DMS53 treated with DMSO at 0.1 percent for 48 hours (cell line): Measurements from ENCODE around the gene NLRP2B.
"Not testable (repeated sequence)": the region's sequence is repeated elsewhere in the genome, so short reads cannot be mapped to it uniquely, and the experiment has no call there.

ENCODE experiments used
- DNase-seq: peaks from one replicate; lab custom pipeline; 2025; ENCODE audit not compliant: unreplicated experiment; lab: John Stamatoyannopoulos, UW

The NLRP2B gene

GRCh38 chrX:57680160-57680559, at the start of gene NLRP2B:
Gene NLRP2B, minus strand, starts transcription at chrX:57680260.
- no peak for DNase-seq

- not testable (repeated sequence) for DNase-seq
Observed at GRCh38 chrX:57725995-57726394, 45.9 kb upstream of the NLRP2B start.

- DNase-seq: no peak
Observed at GRCh38 chrX:57681341-57681740, 1.3 kb upstream of the NLRP2B start.

GRCh38 chrX:57678686-57679428, 1.2 kb downstream of the NLRP2B start:
- DNase-seq: no peak

- DNase-seq: no peak
Observed at GRCh38 chrX:57677132-57677858, 2.8 kb downstream of the NLRP2B start.

- no peak for DNase-seq
Observed at GRCh38 chrX:57675320-57675719, 4.7 kb downstream of the NLRP2B start.

- no peak for DNase-seq
Observed at GRCh38 chrX:57674861-57675260, 5.2 kb downstream of the NLRP2B start.

GRCh38 chrX:57669961-57670360, 10.1 kb downstream of the NLRP2B start:
- no peak for DNase-seq

- no peak for DNase-seq
Observed at GRCh38 chrX:57667010-57667409, 13.1 kb downstream of the NLRP2B start.

- no peak for DNase-seq
Observed at GRCh38 chrX:57655065-57655464, 25.0 kb downstream of the NLRP2B start.

GRCh38 chrX:57652705-57653104, 27.4 kb downstream of the NLRP2B start:
- DNase-seq: no peak

GRCh38 chrX:57651169-57651919, 28.7 kb downstream of the NLRP2B start:
- DNase-seq: no peak

GRCh38 chrX:57647020-57647419, 33.0 kb downstream of the NLRP2B start:
- DNase-seq: no peak

GRCh38 chrX:57643698-57644097, 36.4 kb downstream of the NLRP2B start:
- DNase-seq: peak; percentile 31

- no peak for DNase-seq
Observed at GRCh38 chrX:57641338-57641737, 38.7 kb downstream of the NLRP2B start.

- DNase-seq: no peak
Observed at GRCh38 chrX:57640674-57641016, 39.4 kb downstream of the NLRP2B start.

- DNase-seq: not testable (repeated sequence)
Observed at GRCh38 chrX:57629438-57629837, 50.6 kb downstream of the NLRP2B start.
